Skeletal muscle tissue (tissue), 4 donors: ENCODE measurements around the gene SMNDC1. TPM values are rescaled to one million over a fixed set of nuclear protein-coding genes. Genes with fewer than 3 reads are reported as not detected.
"Not testable (repeated sequence)": the region's sequence is repeated elsewhere in the genome, so short reads cannot be mapped to it uniquely, and the experiment has no call there.

Experiments
- H3K27ac ChIP-seq: one replicate; pipeline ENCODE4 v1.7.0; 2013; ENCODE audit warnings: mild to moderate bottlenecking, low read depth, low read length, inconsistent platforms
- H3K27me3 ChIP-seq, 3 donors: one replicate each; pipeline ENCODE4 v1.7.0; 2013; ENCODE audit warnings: low read length in 3 of 3; ENCODE audit not compliant: control insufficient read depth in 3 of 3, insufficient read depth in 3 of 3
- H3K36me3 ChIP-seq, 3 donors: one replicate each; pipeline ENCODE4 v1.7.0; 2013; ENCODE audit warnings: low read length in 3 of 3; ENCODE audit not compliant: control insufficient read depth in 3 of 3, insufficient read depth in 3 of 3
- H3K4me1 ChIP-seq, 3 donors: one replicate each; pipeline ENCODE4 v1.7.0; 2013; ENCODE audit warnings: low read length in 3 of 3, mild to moderate bottlenecking in 3 of 3; ENCODE audit not compliant: control insufficient read depth in 3 of 3, insufficient read depth in 3 of 3
- H3K4me3 ChIP-seq, 3 donors: one replicate each; pipeline ENCODE4 v1.7.0; 2013; ENCODE audit warnings: low read length in 3 of 3
- H3K9ac ChIP-seq, 3 donors: one replicate each; pipeline ENCODE4 v1.7.0; 2013; ENCODE audit warnings: low read length in 3 of 3, mild to moderate bottlenecking in 3 of 3, moderate library complexity in 2 of 3, low read depth in 1 of 3
- H3K9me3 ChIP-seq, 3 donors: one replicate each; pipeline ENCODE4 v1.7.0; 2013; ENCODE audit warnings: low read length in 3 of 3; ENCODE audit not compliant: control insufficient read depth in 3 of 3
- total RNA-seq: library from RNA; depleted of rRNA; stranded (reverse); fragments of >200 nt; gene quantifications from one replicate; pipeline ENCODE4 v1.2.3, GENCODE V29; 2014
- donor health status: Osteomylitis.

Gene SMNDC1
- total RNA-seq, 1 donor from 2014 or later, result 14.1 TPM

DNA sequence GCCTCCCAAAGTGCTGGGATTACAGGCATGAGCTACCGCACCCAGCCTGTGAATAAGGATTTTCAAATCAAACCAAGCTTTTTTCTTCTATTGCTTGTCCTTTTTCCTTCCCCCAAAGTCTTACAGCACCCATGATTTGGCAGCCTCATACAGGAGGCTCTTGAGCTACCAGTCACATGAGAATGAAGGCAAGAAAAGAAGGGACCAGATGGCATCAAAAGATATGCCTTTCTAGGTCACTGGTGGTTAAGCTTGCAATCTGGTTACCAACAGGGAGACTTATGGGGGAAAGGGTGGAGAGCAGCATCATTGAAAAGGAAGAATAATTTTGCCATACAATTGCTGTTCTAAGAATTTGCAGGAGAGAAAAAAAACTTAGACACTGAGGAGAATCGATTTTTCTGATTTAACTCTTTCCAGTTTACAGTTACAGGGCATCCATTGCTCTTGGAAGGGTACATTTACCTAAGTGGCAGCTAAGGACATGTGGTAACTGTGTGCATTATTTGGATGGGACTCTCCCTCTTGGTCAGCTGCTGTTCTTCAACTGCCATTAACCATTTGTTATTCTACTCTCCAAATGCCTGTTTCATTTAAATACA, 29.5 kb downstream of the SMNDC1 start:
- no peaks in the 10 kb centered on the region for H3K27me3 ChIP-seq
- no peak overlapping the region for H3K4me3 ChIP-seq
- H3K9ac ChIP-seq, result no peak overlapping the region
- peaks cover 2 to 17% (median 2%) of the 10 kb centered on the region in 3 donors for H3K4me1 ChIP-seq
- no peaks in the 10 kb centered on the region for H3K36me3 ChIP-seq
- no peaks in the 10 kb centered on the region for H3K9me3 ChIP-seq
- no peak overlapping the region for H3K27ac ChIP-seq

GRCh38 chr10:110274647-110275046, 30.1 kb downstream of the SMNDC1 start:
- Histone ChIP-seq H3K36me3 (no peaks in the 10 kb centered on the region), H3K9me3 (no peaks in the 10 kb centered on the region), H3K27ac (no peak overlapping the region), H3K4me1 (peaks cover 7 to 17% (median 8%) of the 10 kb centered on the region in 3 donors), H3K9ac (no peak overlapping the region), H3K27me3 (no peaks in the 10 kb centered on the region), H3K4me3 (no peak overlapping the region)

DNA sequence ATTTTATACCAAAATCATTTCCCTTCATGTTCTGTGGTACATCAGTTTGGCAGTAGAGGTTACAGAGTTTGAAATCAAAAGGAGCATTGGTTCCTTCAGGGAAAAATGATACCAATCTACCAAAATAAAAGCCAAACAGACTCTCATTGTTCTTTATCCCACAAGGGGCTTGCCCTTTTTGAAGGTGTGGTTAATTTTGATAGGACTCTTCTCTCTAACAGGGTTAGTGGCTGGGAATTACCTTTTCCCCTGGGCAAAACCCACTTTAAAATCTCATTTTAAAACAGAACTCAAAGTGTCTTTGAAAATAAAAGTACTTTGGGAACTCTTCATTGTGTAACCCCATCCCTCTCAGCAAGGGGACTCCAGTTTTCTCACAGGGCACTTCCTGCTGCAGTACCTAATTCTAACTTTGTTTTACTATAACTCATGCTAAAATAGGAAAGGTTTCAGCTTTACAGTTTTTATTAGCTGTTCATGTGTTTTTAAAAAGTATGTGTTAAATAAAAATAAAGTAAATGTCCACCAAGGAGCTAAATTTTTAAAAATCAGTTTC, 30.6 kb downstream of the SMNDC1 start:
- H3K4me3 ChIP-seq, result no peak overlapping the region

DNA sequence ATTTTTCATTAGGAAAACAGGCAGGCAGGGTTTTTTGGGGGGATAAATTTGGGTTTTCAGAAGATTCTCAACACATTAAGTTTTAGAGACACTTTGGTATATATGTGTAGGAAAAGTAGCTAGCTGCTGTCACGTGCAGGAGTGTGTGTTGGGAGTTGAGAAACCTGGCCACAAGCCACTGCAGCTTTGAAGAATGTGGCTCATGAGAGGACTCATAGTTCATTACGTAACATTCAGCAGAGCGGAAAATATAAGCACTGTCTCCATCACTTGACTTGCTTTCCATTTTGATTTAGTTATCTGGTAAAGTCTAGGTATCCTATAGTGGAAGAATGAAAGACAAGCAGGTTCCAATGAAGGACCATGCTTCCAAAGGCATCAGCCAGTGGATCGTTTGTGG, 31.2 kb downstream of the SMNDC1 start:
- H3K27me3 ChIP-seq, result no peaks in the 10 kb centered on the region
- H3K9ac ChIP-seq, result no peak overlapping the region
- no peaks in the 10 kb centered on the region for H3K9me3 ChIP-seq
- no peaks in the 10 kb centered on the region for H3K36me3 ChIP-seq
- H3K27ac ChIP-seq, result no peak overlapping the region
- no peak overlapping the region for H3K4me3 ChIP-seq
- peaks cover 10 to 17% (median 15%) of the 10 kb centered on the region in 3 donors for H3K4me1 ChIP-seq

More for the DNA sequence above, 30.6 kb downstream of the SMNDC1 start:
- peaks cover 11 to 14% (median 11%) of the 10 kb centered on the region in 3 donors for H3K4me1 ChIP-seq
- H3K9ac ChIP-seq, result no peak overlapping the region
- no peak overlapping the region for H3K27ac ChIP-seq
- no peaks in the 10 kb centered on the region for H3K9me3 ChIP-seq
- H3K27me3 ChIP-seq, result no peaks in the 10 kb centered on the region
- H3K36me3 ChIP-seq, result no peaks in the 10 kb centered on the region

DNA sequence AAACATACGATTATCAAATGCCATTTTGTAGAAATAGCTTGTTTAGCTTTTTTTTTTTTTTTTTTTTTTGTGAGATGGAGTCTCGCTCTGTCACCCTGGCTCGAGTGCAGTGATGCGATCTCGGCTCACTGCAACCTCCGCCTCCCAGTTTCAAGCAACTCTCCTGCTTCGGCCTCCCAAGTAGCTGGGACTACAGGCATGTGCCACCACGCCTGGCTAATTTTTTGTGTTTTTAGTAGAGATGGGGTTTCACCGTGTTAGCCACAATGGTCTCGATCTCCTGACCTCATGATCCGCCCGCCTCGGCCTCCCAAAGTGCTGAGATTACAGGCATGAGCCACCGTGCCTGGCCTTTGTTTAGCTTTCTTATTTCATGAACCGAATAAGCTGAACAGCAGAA, 31.7 kb downstream of the SMNDC1 start:
- H3K4me1 ChIP-seq, result peaks cover 11 to 20% (median 17%) of the 10 kb centered on the region in 3 donors

DNA sequence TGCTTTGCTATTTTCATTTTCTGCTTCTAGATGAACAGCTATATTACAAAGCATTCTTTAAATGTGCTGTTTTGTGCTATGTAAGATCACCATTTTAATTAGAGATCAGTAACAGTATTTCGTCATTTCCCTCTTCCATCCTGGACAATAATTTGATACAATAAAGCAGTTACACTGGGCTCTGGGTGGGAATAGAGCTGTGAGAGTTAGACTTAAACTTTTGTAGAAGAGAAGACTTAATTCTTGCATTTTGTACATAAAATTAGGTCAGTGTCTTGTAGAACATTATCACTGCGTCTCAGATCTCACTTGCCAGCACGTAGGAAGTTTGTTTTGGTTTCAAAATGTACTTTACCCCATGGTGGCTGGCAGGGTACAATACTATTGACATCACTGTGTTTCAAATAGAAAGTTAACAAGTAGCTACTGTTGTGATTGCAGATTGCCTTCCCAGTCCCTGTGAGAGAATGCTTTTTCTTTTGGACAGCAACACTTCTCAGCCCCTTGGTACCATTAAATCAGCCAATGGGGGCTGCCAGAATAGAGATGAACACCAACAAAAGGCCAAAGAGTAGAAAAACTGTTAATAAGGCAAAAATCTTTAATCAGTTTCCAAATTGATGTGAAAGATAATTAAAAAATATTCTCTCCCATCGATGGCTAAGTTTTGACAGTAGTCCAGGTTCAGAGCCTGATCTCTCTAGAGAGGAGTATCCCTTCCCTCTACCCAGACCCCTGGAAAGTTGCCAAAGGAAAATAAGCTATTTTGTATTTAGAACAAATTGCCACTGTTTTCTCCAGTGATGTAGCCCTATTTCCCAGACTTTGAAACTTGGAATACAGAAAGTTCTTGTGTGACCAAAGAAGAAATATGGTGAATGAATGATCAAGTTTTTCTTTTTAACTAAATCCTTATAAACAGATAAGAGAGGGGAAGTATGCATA, 35.1 kb downstream of the SMNDC1 start:
- peak overlapping the region; percentile 83 for H3K27ac ChIP-seq
- H3K9me3 ChIP-seq, result no peaks in the 10 kb centered on the region
- H3K4me3 ChIP-seq, result peak overlapping the region; percentile 53 to 71 (median 68)
- peak overlapping the region; percentile 47 to 79 (median 76) for H3K9ac ChIP-seq
- no peaks in the 10 kb centered on the region for H3K27me3 ChIP-seq
- no peaks in the 10 kb centered on the region for H3K36me3 ChIP-seq
- peaks cover 5 to 20% (median 17%) of the 10 kb centered on the region in 3 donors for H3K4me1 ChIP-seq

More for the DNA sequence above, 31.7 kb downstream of the SMNDC1 start:
- H3K9me3 ChIP-seq, H3K27me3 ChIP-seq, H3K4me3 ChIP-seq, H3K27ac ChIP-seq, H3K9ac ChIP-seq, H3K36me3 ChIP-seq: not testable (repeated sequence)

- Histone ChIP-seq H3K4me1 (peaks cover 5 to 20% (median 17%) of the 10 kb centered on the region in 3 donors), H3K4me3 (peak overlapping the region in 2 of 3 donors; percentile 68 to 71), H3K27ac (peak overlapping the region; percentile 83), H3K36me3 (no peaks in the 10 kb centered on the region), H3K9me3 (no peaks in the 10 kb centered on the region), H3K9ac (peak overlapping the region; percentile 47 to 79 (median 76)), H3K27me3 (no peaks in the 10 kb centered on the region)
Measured at GRCh38 chr10:110268971-110269370, 35.7 kb downstream of the SMNDC1 start.

DNA sequence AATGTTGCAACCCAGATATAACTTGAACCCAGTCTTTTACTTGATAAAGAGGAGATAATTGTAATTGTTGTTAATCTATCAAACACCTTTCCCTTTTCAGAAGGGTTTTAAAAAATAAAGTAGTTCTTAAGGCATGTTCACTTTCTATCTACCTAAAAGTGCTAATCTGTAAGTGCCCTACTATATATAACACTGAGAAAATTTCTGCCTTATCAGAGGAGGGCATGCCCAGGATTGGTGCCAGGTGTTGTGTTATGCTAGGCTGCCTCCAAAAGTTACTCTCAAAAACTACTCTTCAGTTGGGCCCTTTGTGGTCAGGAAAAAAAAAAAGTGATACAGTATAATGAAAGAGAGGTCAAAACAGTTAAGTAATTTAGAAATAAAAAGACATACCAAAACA, 36.3 kb downstream of the SMNDC1 start:
- H3K27me3 ChIP-seq, result no peaks in the 10 kb centered on the region
- H3K4me1 ChIP-seq, result peaks cover 5 to 22% (median 15%) of the 10 kb centered on the region in 3 donors
- H3K36me3 ChIP-seq, result no peaks in the 10 kb centered on the region
- peak overlapping the region; percentile 83 for H3K27ac ChIP-seq
- H3K4me3 ChIP-seq, result no peak overlapping the region
- peak overlapping the region in 2 of 3 donors; percentile 47 to 49 for H3K9ac ChIP-seq
- H3K9me3 ChIP-seq, result no peaks in the 10 kb centered on the region

GRCh38 chr10:110267276-110267675, 37.4 kb downstream of the SMNDC1 start:
- no peak overlapping the region for H3K4me3 ChIP-seq
- H3K36me3 ChIP-seq, result no peaks in the 10 kb centered on the region
- peaks cover 12 to 31% (median 19%) of the 10 kb centered on the region in 3 donors for H3K4me1 ChIP-seq
- no peak overlapping the region for H3K9ac ChIP-seq
- no peaks in the 10 kb centered on the region for H3K27me3 ChIP-seq
- no peak overlapping the region for H3K27ac ChIP-seq
- no peaks in the 10 kb centered on the region for H3K9me3 ChIP-seq
